GM18507 (cell line): Measurements from ENCODE around the gene GALNT5.

Source experiments
- DNase-seq: peaks from one replicate; pipeline ENCODE4 v3.0.0; 2011; ENCODE audit warnings: low read depth; ENCODE audit not compliant: insufficient read length; ENCODE audit errors: extremely low spot score
- FAIRE-seq: peaks from 2 replicates; lab custom pipeline; 2011; peaks lifted over from hg19 to GRCh38; lab: Jason Lieb, UNC

The GALNT5 gene

DNA sequence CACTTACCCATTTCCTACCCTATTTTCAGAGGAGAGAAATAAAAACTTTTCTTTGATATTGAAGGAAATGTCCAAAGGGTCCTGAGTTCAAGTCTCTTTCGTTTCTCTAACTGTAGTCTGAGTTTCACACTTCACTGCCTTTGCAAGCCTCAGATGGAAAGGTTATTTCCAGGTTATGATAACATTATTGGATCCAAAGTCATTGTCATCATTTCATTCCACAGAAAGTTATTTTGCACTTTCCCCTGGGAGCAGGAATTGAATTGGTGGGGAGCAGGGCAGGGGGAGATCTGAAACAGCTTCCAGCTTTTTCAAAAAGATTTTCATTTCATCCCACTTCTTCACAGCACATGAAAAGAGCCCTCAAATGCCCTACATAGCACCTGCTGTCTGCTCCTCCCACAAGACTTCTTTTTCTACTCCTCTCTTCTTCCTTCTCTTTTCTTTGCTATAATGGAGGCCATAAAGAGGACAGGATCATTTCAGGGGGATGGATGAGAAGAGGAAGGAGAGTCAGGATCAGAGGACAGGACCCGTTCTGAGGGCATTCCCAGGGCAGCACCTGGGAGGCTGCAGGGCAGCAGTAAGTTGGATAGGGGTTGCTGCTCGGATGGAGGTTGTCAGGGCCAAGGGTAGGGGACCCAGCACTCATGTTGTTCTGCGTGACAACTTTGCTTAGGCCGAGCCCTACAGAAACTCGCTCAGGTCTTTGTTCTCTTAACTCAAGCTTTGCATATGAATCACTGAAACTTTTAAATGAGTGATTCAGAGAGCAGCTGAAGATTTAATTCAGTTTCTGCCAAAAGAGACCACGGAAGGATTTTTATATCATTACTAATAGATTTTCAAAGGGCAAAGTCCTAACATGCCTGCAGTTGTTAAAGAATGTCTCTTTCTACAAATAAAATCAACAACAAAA, 11.4 kb upstream of the GALNT5 start:
- FAIRE-seq, result no peak

DNA sequence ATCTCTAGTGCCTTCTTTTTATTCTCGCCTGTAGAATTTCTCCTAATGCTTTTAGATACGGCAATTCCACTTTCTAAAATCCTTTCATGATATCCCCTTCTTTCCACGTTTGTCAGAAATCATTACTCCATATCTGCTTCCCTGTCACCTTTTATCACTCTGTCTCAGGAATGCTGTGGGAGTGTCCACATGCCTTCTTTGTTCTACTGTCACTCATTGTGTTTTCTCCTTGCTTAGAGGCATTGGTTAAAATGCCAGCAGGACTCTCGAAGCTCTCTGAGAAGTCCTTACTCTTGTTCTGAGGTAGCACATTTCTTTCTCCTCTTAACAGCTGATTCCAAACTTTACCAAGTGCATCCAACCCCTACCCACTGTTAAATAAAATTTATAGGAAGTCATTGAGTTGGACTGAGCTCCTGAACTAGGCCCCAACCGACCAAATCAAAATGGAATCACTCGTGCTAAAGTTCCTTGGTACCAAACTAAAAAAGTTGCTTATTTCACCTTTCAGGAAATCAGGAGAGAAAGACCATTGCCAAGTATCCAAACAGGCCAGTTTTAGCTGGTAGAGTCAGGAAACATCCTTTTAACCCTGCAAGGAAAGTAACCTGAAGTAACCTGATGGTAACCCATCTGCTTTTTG, 10.6 kb upstream of the GALNT5 start:
- no peak for DNase-seq
- peak; percentile 42 for FAIRE-seq

More for the DNA sequence above, 11.4 kb upstream of the GALNT5 start:
- DNase-seq, result no peak

DNA sequence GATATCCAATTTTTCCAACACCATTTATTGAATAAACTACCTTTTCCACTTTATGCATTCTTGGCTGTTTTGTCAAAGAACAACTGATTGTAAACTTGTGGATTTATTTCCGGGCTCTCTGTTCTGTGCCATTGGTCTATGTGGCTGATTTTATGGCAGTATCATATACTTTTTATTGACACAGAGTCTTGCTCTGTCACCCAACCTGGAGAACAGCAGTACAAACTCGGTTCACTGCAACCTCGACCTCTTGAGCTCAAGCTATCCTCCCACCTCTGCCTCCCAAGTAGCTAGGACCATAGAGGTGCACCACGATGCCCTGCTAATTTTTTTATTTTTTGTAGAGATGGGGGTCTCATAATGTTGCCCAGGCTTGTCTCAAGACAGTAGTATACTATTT, 6.7 kb upstream of the GALNT5 start:
- DNase-seq, result no peak
- FAIRE-seq, result no peak

DNA sequence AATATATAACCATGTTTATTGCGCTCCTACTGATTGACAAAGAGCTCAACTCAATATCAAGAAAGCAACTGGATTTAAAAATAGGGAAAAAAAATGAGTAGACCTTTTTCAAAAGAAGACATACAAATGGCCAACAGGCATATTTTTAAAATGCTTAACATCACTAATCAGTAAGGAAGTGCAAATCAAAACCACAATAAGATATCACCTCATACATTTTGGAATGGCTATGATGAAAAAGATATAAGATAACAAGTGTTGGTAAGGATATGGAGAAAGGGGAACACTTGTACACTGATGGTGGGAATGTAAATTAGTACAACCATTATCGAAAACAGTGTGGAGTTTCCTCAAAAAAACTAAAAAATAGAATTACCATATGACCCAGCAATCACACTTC, 5.6 kb upstream of the GALNT5 start:
- DNase-seq (no peak), FAIRE-seq (no peak)

DNA sequence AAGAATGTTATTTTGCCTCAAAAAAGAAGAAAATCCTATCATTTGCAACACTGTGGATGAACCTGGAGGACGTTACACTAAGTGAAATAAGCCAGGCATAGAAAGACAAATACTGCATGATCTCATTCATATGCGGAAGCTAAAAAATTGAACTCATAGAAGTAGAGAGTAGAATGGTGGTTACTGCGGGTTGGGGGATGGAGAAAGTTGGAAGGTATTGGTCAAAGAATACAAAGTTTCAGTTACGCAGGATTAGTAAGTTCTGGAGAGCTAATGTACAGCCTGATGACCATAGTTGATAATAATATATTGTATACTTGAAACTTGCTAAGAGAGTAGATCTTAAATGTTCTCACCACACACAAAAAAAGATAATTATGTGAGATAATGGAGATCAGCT, 5.0 kb upstream of the GALNT5 start:
- DNase-seq, result no peak
- no peak for FAIRE-seq

DNA sequence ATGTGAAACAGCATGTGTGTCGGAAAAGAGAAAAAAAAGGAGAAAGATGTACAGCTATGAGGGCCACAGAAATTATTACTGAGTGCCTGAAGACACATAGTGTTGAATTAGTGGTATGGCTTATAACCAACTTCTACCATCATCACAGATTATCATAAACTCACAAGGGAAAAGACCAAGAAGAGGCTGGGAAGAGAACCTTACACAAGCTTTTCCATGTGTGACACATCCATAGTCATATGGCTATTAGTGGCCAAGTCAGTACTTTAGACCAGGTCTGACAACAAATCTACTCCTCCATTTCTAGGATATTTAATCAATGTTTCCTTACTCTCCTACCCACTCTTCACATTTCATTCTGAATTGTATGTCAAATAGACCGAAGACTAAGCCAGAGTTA, 3.5 kb upstream of the GALNT5 start:
- FAIRE-seq (no peak), DNase-seq (no peak)

DNA sequence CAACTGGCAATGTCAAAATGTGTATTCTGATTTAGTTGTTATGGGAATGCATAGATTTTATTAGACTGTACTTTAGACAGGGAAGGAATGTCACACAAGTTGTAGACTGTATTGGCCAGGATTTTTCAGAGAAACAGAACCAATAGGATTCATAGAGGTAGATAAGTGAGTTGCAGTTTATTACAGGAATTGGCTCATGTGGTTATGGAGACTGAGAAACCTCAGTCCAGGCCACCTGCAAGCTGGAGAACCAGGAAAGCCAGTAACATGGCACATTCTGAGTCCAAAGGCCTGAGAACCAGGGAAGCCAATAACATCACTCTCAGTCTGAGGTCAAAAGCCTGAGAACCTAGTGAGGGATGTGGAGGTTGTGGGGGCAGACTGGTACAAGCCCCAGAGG, 1.8 kb upstream of the GALNT5 start:
- FAIRE-seq (no peak), DNase-seq (no peak)

DNA sequence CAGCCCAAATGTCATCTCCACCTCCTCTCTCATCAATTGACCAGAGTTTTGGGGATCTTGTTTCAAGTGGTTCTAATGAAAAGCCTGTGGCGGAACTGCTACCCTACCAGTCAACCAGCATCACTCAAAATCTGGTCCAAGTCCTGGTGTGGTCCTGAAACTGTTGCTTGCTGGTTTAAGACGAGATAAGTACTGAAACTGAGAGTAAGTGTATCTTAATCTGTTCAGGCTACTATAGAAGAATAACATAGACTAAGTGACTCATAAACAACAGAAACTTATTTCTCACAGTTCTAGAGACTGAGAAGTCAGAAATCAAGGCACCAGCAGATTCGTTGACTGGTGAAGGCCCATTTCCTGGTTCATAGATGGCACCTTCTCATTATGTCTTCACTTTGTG, 879 bp upstream of the GALNT5 start:
- FAIRE-seq (peak; percentile 59), DNase-seq (no peak)

DNA sequence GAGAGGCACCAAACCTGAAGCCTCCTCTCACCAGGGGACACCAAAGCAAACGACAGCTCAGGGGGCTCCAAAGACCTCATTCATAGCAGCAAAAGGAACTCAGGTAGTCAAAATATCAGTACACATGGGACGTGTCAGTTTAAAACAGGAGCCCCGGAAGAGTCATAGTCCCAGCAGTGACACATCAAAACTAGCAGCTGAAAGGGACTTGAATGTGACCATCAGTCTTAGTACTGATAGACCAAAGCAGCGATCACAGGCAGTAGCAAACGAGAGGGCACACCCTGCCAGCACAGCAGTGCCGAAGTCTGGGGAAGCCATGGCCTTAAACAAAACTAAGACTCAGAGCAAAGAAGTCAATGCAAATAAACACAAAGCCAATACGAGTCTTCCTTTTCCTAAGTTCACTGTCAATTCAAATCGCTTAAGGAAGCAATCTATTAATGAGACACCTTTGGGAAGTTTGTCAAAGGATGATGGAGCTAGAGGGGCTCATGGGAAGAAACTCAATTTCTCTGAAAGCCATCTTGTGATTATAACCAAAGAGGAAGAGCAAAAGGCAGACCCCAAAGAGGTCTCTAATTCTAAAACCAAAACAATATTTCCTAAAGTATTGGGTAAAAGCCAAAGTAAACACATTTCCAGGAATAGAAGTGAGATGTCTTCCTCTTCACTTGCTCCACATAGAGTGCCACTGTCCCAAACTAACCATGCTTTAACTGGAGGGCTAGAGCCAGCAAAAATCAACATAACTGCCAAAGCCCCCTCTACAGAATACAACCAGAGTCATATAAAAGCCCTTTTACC, 1.2 kb downstream of the GALNT5 start:
- FAIRE-seq (no peak), DNase-seq (no peak)

DNA sequence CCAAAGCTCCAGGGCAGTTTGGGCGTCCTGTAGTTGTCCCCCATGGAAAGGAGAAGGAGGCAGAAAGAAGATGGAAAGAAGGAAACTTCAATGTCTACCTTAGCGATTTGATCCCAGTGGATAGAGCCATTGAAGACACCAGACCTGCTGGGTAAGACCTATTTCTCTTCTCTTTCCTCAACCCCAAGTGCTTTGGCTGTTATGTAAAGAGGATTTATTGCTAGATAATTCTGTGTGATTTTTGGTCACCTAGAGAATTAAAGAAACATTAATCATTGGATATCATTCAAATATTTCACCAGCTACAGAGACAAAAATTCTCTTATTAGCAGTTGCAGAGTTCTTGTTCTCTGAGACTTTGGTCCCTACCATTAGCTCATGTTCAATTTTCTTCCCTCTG, 1.9 kb downstream of the GALNT5 start:
- no peak for DNase-seq
- no peak for FAIRE-seq

DNA sequence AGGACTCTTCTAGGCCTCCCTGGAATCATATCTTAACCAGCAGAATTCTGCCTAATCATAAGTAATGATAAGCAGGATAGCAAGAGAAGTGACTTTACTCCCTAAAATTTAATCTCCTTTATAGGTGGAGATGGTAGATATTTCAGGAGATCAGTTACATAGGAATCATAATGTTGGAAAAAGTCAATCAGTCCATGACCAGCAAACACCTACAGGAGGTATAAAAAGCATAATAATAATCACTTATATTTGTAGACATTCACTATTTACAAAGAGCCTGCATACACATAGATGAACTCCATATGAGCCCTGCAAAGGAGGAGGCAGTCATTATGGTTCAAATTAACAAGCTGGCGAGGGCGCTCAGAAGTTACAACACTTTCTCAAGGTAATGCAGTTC, 2.5 kb downstream of the GALNT5 start:
- FAIRE-seq (no peak), DNase-seq (no peak)

DNA sequence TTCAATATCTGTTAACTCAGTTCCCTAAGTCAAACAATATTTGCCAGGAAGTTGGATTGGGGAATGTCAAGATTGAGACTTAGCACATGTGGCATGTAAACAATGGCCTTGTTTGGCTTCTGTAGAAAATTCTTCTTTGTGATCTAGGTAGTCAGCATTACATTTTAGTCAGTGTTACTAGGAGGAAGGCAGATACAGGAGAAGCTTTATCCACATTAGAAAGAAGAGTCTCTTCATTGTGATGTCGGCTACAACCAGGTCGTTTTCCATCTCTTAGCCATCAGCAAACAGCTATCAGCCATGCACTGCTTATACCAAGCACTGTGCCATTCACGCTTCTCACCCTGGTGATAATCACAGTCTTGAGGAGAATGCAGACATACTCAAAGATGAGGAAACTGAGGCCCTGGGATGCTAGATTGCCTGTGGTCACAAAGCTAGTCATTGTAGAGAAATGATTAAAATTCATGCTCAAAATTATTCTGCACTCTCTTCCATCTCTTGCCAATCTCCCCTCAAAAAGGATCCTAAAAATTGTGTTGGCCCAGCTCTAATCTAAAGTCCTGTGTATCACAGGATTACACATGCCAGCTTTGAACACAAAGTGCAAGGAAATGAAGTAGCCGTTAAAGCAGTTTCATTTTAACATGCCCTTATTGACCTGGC, 3.2 kb downstream of the GALNT5 start:
- DNase-seq (no peak), FAIRE-seq (no peak)

DNA sequence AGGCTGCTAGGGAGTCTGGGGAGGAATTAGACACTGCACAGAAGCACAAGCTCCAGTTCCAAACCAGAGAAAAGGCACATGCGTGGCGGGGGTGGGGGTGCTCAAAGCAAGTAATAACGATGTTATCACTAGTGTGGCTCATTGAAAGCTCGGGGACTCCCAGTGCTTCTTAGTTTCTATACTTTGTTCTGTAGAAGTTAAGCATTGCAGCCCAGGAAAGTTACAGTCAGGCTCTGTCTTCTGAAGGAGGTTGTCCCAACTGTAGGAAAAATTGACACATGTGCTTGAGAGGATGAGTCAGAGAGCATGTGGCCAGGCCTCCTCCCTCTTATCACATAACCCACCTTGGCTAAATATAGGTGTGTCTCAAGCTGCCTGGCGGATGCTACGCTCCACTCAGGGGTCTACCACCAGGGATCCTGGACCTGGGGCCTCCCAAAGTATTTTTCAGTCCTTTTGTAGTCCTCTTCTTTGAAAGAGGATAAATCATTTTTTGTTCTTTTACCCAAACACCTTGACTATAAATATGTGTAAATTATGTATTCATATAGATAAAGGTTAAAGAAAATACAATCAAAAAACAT, 3.8 kb downstream of the GALNT5 start:
- FAIRE-seq (no peak), DNase-seq (no peak)

DNA sequence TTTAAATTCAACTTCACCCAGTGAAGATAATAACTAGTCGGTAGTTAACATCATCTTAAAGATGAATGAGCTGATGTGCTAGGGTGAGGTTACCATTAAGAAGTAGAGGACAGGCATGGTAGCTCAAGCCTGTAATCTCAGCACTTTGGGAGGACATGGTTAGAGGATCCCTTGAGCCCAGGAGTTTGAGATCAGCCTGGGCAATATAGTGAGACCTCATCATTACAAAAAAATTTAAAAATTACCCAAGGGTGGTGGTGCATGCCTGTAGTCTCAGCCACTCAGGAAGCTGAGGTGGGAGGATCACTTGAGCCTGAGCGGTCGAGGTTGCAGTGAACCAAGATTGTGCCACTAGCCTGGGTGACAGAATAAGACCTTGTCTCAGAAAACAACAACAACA, 4.7 kb downstream of the GALNT5 start:
- FAIRE-seq, result no peak
- no peak for DNase-seq

DNA sequence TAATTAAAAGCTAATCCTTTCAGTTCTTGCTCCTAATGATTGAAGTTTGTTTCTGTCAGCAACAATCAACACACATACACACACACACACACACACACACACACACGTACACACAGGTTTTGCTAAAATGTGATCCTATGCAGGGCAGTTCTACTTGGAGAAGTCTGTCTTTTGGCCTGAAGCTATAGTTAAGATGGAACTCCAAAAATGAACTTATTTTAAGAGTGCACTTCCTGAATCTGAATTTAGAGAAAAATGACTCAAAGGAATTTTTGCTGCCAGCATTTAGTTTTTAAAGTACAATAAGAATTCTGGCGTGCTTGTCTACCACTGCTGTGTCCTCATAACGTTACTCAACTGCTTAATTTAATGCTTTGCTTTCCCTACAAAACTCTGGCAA, 6.6 kb downstream of the GALNT5 start:
- no peak for DNase-seq

DNA sequence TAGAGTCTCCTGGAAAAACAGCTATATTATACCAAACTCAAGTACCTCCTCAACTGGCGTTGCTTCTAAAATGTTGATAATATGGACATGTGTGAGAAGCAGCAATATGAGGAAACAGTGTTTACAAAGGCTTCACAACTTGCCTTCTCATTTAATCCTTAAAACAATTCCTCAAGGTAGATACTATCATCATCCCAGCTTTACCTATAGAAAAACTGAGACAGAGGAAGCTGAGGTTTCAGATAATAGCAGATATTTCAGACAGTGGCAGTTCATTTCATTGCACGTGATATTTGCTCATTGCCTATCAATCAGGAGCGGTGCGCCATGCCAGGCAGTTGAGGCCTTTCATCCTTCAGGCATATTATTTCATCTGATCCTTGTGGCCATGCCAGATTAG, 8.3 kb downstream of the GALNT5 start:
- no peak for DNase-seq
- FAIRE-seq, result no peak

More for the DNA sequence above, 6.6 kb downstream of the GALNT5 start:
- no peak for FAIRE-seq

DNA sequence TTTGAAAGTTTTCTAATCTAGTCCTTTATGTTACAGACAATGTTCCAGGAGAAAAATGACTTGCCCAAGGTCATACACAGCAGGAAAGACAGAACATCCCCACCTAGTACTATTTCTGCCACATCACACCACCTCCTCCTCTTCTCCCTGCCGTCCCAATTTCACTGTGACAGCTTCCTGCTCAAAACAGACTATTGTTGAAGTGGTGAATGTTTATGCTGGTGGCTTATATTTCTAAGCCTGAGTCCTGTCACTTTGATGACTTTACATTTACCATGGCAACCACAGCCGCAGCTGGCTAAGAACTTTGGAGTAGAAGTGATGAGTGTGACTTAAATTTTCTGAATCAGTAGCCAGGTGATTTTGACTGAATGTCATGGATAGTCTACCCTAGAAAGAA, 10.0 kb downstream of the GALNT5 start:
- FAIRE-seq (no peak), DNase-seq (no peak)

DNA sequence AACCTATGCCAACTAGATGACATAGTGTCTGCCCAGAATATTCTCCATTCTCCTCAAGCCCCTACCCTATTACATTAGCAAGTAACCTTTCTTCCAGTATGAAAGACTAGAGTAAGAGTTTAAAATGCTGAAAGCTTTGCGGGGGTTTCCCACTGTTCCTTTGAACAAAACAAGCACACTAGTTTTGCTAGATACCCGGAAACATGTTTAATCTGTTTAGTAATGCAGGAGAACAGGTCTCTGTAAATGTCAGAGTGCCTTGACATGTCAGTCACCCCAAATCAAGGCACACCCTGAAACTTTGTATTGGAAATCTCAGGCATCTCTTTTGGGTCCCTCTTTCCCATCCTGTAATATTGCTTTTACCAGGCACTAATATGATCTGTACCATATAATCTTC, 11.6 kb downstream of the GALNT5 start:
- DNase-seq (no peak), FAIRE-seq (no peak)

DNA sequence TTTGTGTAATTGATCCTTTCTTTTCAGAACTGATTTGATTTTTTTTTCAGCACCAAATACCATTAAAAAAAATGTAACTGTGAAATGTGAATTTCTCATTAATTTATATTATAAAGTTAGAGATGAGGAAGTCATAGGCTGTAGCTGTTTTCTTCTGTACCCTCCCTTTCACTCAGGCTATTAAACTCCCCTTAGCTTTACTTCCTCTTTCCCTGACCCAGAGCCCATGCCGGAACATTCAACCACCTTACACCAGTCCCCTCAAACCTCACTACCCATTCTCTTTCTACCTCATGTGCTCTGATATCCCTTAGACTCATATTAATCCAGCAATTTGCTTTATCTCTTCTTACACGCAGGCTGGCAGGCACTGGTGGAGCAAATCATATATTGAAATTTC, 12.4 kb downstream of the GALNT5 start:
- no peak for FAIRE-seq

More for the DNA sequence above, 12.4 kb downstream of the GALNT5 start:
- DNase-seq, result no peak
